HG03521 (cell line): ENCODE data around the gene AKR1C2.
"Not testable (repeated sequence)": the region's sequence is repeated elsewhere in the genome, so short reads cannot be mapped to it uniquely, and the experiment has no call there.

ENCODE experiments used
- ATAC-seq: cut with Tn5 transposase; IDR thresholded peaks from one replicate; pipeline ENCODE4 v1.9.1; 2021; ENCODE audit warnings: mild to moderate bottlenecking, moderate library complexity; ENCODE audit not compliant: unreplicated experiment

The AKR1C2 gene

DNA sequence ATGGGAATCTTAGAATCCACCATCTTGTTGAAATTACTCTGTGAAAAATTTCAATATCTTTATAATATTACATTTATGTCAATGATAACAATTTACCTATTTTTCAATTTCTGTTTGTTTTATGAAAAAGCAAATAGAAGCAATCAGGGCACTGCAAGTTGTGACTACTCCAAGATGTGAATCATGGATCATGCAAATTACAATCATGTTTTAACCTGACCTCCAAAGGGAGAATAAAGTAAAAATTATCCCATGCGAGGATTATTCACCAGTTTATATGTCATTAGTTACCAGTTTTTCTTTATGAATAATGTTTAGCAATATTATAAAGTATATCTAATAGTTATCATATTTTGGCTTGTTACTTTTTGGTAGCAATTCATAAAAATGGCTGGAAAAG lies 41.3 kb downstream of the AKR1C2 start:
- not testable (repeated sequence) for ATAC-seq

DNA sequence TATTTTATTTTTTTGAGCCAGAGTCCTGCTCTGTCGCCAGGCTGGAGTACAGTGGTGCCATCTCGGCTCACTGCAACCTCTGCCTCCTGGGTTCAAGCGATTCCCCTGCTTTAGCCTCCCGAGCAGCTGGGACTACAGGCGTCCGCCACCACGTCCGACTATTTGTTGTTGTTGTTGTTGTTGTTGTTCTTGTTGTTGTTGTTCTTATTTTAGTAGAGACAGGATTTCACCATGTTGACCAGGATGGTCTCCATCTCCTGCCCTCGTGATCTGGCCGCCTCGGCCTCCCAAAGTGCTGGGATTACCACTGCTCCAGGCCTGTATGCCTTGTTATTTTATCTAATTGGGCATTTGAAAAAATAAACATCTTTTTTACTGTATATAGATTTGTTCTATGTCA lies 42.1 kb downstream of the AKR1C2 start:
- ATAC-seq: not testable (repeated sequence)

DNA sequence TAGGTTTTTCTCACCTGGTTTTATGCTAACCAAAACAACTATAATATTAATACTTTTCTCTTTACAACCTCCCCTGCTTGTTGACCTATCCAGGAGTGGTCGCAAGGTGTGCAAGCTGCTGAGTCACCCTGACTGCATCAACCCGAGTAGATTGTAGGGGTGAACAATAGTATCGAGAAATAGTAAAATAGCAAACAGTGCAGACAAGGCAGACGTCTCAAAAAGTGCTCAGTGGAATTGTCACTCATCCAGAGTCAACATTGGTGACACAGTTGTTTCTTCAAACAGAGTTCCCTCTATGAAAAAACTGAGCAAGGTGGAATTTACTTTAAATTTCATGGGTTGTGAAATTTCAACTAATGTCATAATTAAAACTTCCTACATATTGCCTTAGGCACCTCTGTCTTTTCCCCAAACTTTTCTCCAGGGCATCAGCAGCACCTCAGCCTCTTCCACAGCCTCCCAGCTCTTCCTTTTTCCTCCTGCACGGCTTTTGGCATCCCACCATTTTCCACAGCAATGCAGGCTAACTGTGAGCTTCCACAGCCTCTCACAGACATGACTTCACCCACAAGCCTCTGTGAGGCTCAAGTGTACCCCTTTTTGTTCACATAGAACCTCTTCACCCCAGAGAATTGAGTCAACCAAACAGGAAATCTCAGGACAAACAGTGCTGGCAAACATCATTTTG lies 46.6 kb downstream of the AKR1C2 start:
- not testable (repeated sequence) for ATAC-seq

GRCh38 chr10:4956088-4956487 lies 47.6 kb downstream of the AKR1C2 start:
- not testable (repeated sequence) for ATAC-seq

DNA sequence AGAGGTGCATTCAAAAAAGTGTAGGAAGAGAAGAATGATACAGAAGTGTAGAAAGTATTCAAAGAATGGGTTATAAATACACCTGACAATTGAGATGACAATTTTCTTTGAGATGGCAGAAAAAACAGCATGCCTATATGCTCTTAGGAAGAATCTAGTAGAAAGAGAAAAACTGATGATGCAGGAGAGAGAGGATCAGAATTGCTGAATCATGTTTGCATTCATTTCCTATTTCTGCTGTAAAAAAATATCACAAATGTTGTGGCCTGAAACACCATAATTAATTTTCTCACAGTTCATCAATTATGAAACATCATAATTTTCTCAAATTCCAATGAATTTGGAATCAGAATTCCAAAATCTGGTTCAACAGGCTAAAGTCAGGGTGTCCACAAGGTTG lies 50.3 kb downstream of the AKR1C2 start:
- no peak for ATAC-seq

DNA sequence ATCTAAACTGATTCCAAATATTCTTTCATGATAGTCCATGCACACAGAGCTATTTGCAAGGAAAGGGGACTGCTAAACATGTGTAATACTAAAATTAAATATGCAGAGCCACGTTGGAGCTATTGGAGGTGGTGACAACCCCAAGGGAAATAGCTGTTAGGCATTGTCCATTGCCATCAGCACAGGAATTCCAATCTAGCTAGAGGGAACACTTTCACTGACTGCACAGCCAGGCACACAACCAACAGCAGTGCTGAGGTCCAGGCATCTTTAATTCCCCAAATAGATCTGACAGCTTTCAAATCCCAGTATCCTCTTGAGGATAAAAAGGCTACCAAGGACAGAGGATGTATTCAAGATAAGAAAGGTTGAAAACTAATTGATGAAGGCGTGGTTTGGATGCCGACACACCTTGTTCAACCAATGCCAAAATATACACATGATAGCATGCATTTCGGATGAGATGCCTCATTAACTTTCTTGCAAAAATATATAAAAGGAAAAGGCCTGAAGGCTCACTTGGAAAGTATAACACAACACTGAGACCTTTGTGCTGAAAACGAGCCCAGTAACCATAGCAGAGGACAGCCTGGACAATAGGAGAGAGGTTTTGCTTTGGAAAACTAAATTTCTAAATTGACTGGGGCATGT lies 52.0 kb downstream of the AKR1C2 start:
- ATAC-seq: not testable (repeated sequence)

DNA sequence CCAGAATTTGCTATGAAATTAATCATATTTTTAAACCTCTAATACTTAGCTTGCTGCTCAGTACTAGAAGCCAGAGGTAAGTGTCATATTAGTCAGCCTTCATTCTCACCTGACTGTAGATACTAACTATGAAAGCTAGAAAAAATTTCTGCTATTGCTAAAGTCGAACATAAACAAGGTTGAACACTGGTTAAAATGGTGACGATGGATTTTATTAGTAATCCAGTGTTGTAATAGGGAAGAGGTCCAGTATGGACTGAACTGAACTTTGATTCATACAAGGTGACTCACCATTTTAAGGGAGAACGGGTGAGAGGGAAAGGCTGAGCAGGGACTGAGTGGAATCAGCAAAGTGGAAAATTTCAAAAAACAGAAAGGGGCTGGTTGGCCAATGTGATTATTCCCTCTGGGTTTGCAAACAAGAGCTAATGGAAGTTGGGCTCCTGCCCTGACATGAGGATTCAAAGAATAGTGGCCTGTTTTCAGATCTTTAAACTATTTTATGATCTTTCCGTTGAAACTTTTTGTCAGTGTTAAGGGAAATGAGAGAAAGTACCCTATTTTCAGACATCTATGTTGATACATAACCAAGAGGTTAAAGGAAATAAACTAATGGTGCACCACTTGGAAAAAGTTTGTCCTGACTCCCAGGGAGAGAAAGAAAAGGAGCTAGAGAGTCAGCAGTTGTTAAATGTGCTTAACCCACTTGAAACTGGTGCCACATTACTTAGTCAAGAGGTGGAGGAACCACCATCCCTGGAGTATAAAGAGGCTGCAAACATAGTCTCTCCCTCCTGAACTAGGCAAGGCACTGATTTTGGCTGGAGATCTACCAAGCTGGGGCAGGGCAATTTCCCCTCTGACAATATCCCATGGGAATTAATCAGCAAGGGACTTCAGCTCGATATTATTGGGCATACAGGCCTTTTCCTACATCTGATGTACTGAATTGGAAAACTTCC lies 55.7 kb downstream of the AKR1C2 start:
- no peak for ATAC-seq

DNA sequence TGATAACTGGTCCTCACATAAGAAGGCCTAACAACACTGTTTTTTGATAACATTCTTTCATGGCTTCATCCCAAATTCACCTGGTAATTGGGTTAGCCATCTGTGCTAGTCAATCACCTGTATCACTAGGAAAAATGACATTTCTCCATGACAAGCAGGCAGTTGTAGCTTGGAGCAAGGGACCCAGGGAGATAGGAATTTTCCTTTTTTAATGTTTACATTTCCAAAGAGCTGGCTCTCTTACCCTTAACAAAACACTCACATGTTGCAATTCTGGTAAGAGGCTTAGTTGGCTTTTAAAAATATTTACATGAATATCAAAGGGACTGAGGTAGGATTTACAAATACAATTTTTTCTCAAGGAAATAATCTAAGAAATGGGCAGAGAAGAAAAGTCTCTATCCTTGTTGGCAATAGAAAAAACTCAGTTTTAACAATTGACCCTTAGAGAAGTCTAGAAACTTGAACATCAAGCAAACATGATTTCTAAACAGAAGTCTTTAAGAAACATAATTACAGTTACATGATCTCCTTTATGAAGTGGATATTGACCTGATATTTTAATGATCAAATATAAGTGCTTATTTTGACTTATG lies 56.5 kb downstream of the AKR1C2 start:
- no peak for ATAC-seq

DNA sequence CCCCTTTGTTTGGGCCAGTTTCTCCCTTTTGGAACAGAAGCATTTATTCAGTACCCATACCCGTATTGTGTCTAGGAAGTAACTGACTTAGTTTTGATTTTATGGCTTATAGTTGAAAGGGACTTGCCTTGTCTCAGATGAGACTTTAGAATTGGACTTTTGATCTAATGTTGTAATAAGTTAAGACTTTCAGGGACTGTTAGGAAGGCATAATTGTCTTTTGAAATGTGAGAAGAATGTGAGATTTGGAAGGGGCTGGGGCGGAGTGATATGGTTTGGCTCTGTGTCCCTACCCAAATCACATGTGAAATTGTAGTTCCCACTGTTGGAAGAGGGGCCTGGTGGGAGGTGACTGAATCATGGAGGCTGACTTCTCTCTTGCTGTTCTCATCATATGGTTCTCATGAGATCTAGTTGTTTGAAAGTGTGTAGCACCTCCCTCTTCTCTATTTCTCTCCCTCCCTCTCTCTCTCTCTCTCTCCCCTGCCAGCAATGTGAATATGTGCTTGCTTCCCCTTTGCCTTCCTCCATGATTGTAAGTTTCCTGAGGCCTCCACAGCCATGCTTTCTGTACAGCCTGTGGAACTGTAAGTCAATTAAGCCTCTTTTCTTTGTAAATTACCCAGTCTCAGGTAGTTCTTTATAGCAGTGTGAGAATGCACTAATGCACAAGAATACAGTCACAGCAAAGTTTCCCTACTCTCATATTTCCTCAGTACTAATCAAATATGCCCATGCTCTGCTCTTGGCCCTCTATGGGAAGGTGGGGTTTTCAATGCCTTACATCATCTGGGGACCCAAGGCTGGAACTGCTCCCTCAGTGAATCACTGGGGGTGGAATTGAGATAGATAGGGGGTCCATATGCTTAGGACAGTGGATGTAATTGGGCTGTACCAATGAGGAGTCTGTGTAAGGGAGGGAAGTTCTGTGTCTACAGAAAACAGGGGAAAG lies 57.6 kb downstream of the AKR1C2 start:
- no peak for ATAC-seq

- ATAC-seq: no peak
These were observed 58.8 kb downstream of the AKR1C2 start for GRCh38 chr10:4944841-4945240.

DNA sequence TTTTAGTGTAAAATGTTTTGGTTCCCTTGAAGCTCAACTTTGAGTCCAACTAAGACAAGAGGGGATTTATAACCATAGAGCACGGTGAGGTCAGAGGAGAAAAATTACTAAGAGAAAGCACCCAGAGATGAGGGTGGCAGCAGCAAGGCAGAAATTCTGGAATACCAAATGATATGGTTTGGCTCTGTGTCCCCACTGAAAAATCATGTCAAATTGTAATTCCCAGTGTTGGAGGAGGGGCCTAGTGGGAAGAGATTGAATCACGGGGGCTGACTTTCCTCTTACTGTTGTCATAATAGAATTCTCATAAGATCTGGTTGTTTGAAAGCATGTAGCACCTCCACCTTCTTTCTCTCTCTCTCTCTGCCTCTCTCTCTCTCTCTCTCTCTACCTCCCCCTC lies 59.8 kb downstream of the AKR1C2 start:
- ATAC-seq: no peak

DNA sequence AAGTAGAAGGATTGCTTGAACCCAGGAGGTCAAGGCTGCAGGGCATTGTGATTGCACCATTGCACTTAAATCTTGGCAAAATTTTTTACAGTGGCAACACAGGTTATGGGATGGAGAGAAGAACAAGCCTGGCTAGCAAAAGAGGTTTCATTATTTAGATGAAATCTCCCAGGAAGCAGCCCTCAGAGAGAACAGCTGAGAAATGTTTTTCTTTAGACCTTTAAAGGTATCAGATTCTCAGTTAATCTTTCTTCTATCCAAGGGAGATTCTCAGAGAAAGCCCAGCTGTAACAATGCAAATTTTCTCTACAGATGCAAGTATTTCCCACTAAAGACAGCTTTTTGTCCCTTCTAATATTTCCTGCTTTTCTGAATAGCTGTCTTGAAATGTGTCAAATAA lies 60.2 kb downstream of the AKR1C2 start:
- ATAC-seq: not testable (repeated sequence)

DNA sequence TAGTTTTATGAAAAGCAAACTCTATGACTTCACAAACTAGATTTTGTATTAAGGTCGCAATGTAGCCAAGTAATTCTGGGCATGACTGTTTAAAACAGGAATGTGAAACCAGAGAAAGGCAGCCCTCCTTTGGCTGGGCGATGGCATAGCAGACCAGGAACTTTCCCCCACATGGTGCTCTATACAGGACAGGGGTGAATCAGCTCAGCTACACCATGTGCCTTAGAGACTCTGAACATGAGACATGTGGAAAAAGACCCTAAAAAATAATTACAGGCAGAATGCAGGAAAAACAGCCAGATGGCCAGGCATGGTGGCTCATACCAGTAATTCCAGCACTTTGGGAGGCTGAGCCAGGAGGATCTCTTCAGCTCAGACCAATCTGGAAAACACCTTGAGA lies 60.7 kb downstream of the AKR1C2 start:
- not testable (repeated sequence) for ATAC-seq

DNA sequence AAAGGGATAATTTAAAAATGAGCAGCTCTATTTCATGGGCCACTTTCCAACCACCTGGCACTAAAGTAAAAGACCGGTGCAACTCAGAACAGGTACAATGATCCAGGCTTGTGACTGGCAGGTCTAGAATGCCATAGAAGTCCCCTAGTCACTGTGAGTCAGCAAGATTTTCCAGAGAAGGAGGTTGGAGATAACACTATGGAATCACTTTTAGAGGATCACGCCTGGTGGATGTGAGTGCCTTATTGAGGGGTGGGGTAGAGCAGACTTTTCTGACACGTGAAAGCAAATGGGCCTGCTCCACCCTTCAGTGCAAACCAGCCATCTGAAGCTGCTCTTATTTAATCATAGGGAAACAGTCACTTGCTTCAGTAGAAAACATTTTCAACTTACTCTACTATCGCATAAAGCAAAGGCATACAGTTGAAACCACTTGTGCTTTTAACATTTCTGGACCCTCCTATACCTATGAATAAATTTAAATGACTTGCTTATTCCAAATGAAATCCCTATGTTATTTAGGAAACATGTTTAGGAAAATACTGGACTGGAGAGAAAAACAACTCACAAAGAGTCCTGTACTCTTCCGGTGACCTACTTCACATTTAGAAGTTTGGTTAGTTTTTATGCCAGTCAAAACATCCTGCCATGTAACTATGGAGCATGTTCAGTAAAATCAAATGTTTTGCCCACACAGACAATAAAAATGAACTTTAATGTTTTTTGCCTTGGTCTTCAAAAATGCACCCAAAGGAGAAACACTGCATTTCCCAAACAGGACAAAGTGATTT lies 61.9 kb downstream of the AKR1C2 start:
- no peak for ATAC-seq

DNA sequence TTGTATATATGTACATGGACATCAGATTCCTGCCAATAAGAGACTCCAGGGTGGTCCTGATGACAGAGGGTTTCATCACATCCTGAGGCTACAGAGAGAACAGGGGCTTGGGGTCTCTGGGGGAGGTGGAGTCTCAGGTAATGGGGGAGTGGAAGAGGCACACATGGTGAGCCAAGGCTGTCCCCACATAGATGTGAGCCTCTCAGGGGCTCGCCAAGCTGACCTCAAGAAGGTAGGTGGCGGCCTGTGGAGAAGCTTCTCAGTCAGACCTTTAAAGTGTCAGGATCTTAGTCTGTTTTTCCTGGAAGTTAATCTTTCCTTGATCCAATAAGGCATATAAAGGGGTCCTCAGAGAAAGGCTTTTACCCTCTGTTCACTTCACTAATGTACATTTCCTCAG lies 62.7 kb downstream of the AKR1C2 start:
- ATAC-seq: not testable (repeated sequence)

GRCh38 chr10:4940073-4940428 lies 63.6 kb downstream of the AKR1C2 start:
- ATAC-seq: not testable (repeated sequence)

DNA sequence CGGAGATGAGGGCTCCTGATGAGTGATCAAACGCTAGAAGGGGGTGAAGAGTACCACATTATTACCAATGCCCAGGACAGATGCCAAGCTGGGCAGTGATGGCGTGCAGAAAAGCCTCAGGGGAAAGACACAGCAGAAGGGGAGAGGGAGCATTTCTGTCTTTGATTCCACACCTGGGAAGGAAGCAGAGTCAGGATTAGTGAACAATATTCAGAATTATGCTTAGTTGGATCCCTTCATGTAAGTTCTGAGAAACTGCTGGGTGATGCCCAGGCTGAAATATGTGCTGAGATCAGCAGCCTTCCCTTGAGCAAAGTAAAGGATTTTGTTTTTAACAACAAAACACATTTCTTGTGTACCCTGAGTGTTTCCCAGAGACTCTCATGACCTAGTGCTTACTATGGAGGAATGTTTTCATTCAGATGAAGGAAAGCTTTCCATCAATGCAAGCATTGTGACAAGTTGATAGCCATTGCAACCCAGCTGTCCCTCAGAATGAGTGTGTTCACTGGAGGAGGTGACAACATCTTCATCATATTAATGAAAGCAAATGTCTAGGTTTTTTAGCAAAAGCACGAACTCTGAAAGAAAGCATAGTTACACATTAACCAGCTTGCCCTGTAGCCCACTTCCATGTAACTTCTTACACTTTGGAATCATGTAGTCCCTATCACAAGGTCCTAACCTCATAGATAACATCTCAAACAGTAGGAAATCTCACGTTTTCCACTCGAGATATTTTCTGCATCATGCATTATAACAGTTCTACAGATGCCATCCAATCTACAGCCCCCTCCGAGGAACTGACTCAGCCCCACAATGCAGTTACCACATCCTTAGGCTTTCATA lies 64.2 kb downstream of the AKR1C2 start:
- no peak for ATAC-seq
